HG03045 (cell line): ENCODE results near the gene UQCR11.

ENCODE experiments used
- ATAC-seq: cut with Tn5 transposase; IDR thresholded peaks from one replicate; pipeline ENCODE4 v1.9.1; 2021; ENCODE audit warnings: mild to moderate bottlenecking, moderate library complexity; ENCODE audit not compliant: unreplicated experiment

The UQCR11 gene

GRCh38 chr19:1592755-1593500 lies 12.3 kb downstream of the UQCR11 start, which contains the start of gene MBD3:
TSS of gene MBD3 (minus strand) at chr19:1592865. CDS start at chr19:1592631, 234 bp downstream.
- peak; percentile 71 for ATAC-seq

- ATAC-seq, result peak; percentile 58
Observed at GRCh38 chr19:1592024-1592754, 13.1 kb downstream of the UQCR11 start.

GRCh38 chr19:1591421-1592023 lies 13.7 kb downstream of the UQCR11 start:
- ATAC-seq, result peak; percentile 2

- no peak for ATAC-seq
Observed at GRCh38 chr19:1590641-1591397, 14.4 kb downstream of the UQCR11 start.

GRCh38 chr19:1587872-1588271 lies 17.4 kb downstream of the UQCR11 start:
- ATAC-seq, result no peak

GRCh38 chr19:1585243-1585580 lies 20.1 kb downstream of the UQCR11 start:
- no peak for ATAC-seq

- ATAC-seq, result no peak
Observed at GRCh38 chr19:1584500-1585242, 20.6 kb downstream of the UQCR11 start.

GRCh38 chr19:1582201-1582600 lies 23.1 kb downstream of the UQCR11 start:
- no peak for ATAC-seq

- no peak for ATAC-seq
Observed at GRCh38 chr19:1580957-1581356, 24.3 kb downstream of the UQCR11 start.

- no peak for ATAC-seq
Observed at GRCh38 chr19:1580382-1580781, 24.9 kb downstream of the UQCR11 start.

GRCh38 chr19:1579222-1579621 lies 26.0 kb downstream of the UQCR11 start:
- no peak for ATAC-seq

GRCh38 chr19:1577929-1578618 lies 27.2 kb downstream of the UQCR11 start:
- ATAC-seq, result no peak

GRCh38 chr19:1577090-1577928 lies 28.0 kb downstream of the UQCR11 start:
- ATAC-seq, result no peak

- no peak for ATAC-seq
Observed at GRCh38 chr19:1576242-1577089, 28.8 kb downstream of the UQCR11 start.

- no peak for ATAC-seq
Observed at GRCh38 chr19:1575323-1576241, 29.7 kb downstream of the UQCR11 start.

- ATAC-seq, result no peak
Observed at GRCh38 chr19:1574354-1575136, 30.7 kb downstream of the UQCR11 start.
